Muscle layer of duodenum (tissue), 2 donors: ENCODE data around the gene GPRC5A.

Source experiments
- H3K27ac ChIP-seq: one replicate; pipeline ENCODE4 v1.7.0; 2013; ENCODE audit warnings: mild to moderate bottlenecking, low read length
- H3K27me3 ChIP-seq: one replicate; pipeline ENCODE4 v1.7.0; 2013; ENCODE audit warnings: low read depth, mild to moderate bottlenecking, control low read depth, low read length
- H3K36me3 ChIP-seq, 2 donors: one replicate each; pipeline ENCODE4 v1.7.0; 2013; ENCODE audit warnings: low read length in 2 of 2, control low read depth in 1 of 2, mild to moderate bottlenecking in 1 of 2; ENCODE audit not compliant: insufficient read depth in 2 of 2, control insufficient read depth in 1 of 2
- H3K4me1 ChIP-seq, 2 donors: one replicate each; pipeline ENCODE4 v1.7.0; 2013; ENCODE audit warnings: low read length in 2 of 2, mild to moderate bottlenecking in 2 of 2, control low read depth in 1 of 2, moderate library complexity in 1 of 2; ENCODE audit not compliant: insufficient read depth in 2 of 2, control insufficient read depth in 1 of 2
- H3K4me3 ChIP-seq, 2 donors: one replicate each; pipeline ENCODE4 v1.7.0; 2013; ENCODE audit warnings: low read length in 2 of 2, low read depth in 1 of 2, mild to moderate bottlenecking in 1 of 2
- H3K9me3 ChIP-seq, 2 donors: one replicate each; pipeline ENCODE4 v1.7.0; 2013; ENCODE audit warnings: low read length in 2 of 2, control low read depth in 1 of 2, mild to moderate bottlenecking in 1 of 2; ENCODE audit not compliant: control insufficient read depth in 1 of 2
- donor health status: healthy.

Gene GPRC5A

DNA sequence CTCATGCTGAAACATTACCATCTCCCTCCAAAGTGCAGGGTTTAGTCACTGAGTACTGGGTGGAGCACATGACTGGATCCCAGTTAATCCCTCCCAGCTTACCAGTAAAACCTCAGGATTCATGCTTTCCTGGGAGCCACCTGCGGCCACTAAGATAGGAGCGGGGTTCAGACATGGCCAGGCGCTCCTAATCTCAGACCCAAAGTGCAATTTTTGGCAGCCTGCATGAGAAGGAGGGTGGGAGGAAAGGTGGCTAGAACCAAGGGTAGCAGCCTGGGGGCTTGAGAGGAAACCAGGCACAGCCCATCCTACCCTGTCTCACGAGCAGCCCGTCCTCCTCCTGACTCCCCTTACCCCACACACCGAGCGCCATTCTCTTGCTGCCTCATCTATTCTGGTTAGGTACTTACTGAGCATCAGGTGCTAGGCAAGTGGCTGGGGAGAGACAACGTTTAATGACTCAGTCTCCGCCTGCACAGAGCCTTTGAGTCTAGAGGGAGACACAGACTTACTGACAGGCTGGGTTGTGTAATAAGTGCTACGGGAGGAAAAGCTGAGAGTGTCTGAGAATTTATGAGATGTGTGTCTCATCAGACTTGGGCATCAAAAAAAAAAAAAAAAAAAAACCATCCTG lies 9.9 kb downstream of the GPRC5A start:
- H3K36me3 ChIP-seq: peaks cover 0 to 19% of the 10 kb centered on the region in 2 donors
- no peaks in the 10 kb centered on the region for H3K27me3 ChIP-seq
- peaks cover 0 to 7% of the 10 kb centered on the region in 2 donors for H3K4me1 ChIP-seq
- H3K9me3 ChIP-seq: no peaks in the 10 kb centered on the region
- H3K4me3 ChIP-seq: no peak overlapping the region
- peak overlapping the region; percentile 57 for H3K27ac ChIP-seq

DNA sequence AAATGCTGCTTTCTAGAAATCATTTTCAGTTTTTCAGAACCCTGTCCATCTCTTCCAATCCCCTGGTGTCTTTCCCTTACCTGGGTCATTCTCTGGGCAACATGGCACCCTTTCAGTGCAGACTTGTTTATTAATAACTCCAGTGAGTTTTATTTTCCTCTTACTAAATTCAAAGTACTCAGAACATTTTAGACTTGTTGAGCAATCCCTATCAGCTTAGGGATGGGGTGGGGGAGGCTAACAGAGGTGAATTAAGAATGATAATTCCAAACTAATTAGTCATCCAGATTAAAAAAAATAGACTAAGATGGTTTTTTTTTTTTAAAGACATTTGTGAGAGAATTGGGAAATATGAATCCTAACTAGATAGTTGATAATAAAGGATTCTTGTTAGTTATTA lies 10.7 kb downstream of the GPRC5A start:
- Histone ChIP-seq H3K27me3 (no peaks in the 10 kb centered on the region), H3K27ac (peak overlapping the region; percentile 57), H3K4me3 (no peak overlapping the region), H3K9me3 (no peaks in the 10 kb centered on the region), H3K4me1 (peaks cover 0 to 7% of the 10 kb centered on the region in 2 donors), H3K36me3 (peaks cover 0 to 19% of the 10 kb centered on the region in 2 donors)

DNA sequence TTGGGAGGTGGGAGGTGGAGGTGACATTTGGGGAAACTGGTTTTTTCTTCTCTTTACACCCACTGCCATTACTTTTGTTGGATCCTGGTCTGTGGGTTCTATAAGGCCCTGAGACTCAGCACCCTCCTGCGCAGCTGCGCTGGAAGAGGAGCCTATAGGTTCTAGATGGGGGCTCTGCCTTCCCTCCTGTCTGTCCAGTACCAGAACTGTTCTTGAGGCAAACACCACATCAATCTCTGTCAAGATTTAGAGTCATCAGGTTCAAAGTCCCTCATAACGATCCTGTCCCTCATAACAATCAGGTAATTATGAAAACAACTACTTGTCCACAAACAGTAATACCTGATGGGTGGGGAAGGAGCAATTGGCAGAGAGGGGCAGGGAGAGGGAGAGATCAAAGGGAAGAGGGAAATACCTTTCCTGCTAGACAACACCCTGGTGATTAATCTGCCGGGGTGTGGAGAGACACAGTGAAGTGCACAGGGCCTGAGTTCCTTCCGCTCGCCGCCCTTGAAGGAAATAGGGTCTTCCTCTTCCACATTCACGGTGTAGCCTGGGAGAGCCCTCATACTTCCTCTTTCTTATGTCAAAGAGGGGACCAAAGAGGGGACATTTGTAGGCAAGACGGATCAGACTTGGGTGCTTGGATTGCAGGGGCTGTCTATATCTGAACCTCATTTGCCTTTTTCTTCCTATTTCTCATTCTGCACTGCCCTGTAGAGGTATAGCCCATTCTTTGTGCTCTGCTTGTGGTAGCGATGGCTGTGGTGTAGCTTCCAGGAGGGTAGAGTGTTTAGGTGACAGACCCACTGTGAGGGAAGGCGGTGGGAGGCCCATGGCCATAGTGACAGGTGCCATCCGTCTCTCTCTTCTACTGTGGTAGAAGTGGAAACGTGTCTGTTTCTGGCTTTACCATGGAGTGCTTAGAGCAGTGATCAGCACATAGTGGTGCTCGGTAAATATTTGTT lies 12.6 kb downstream of the GPRC5A start:
- Histone ChIP-seq H3K27me3 (no peaks in the 10 kb centered on the region), H3K36me3 (peaks cover 0 to 19% of the 10 kb centered on the region in 2 donors), H3K27ac (peak overlapping the region; percentile 13), H3K4me1 (peaks cover 0 to 8% of the 10 kb centered on the region in 2 donors), H3K4me3 (no peak overlapping the region), H3K9me3 (no peaks in the 10 kb centered on the region)

DNA sequence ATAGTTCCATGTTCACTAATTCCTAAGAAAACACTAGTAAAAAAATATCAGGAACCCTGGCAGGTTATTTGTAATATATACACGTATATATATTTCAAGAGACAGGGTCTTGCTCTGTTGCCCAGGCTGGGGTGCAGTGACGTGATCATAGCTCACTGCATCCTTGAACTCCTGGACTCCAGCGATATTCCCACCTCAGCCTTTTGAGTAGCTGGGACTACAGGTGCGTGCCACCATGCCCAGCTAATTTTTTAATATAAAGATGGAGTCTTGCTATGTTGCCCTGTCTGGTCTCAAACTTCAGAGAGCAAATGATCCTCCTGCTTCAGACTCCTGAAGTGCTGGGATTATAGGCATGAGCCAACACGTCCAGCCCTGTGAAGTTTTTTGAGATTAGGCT lies 16.2 kb downstream of the GPRC5A start:
- Histone ChIP-seq H3K27me3 (no peaks in the 10 kb centered on the region), H3K27ac (no peak overlapping the region), H3K36me3 (no peaks in the 10 kb centered on the region), H3K4me3 (no peak overlapping the region), H3K9me3 (no peaks in the 10 kb centered on the region), H3K4me1 (peaks cover 6 to 7% of the 10 kb centered on the region in 2 donors)

GRCh38 chr12:12908252-12908651 lies 16.9 kb downstream of the GPRC5A start:
- Histone ChIP-seq H3K36me3 (no peaks in the 10 kb centered on the region), H3K9me3 (no peaks in the 10 kb centered on the region), H3K4me1 (peaks cover 6 to 7% of the 10 kb centered on the region in 2 donors), H3K4me3 (no peak overlapping the region), H3K27me3 (no peaks in the 10 kb centered on the region), H3K27ac (no peak overlapping the region)

DNA sequence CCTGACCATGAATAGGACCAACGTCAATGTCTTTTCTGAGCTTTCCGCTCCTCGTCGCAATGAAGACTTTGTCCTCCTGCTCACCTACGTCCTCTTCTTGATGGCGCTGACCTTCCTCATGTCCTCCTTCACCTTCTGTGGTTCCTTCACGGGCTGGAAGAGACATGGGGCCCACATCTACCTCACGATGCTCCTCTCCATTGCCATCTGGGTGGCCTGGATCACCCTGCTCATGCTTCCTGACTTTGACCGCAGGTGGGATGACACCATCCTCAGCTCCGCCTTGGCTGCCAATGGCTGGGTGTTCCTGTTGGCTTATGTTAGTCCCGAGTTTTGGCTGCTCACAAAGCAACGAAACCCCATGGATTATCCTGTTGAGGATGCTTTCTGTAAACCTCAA lies 17.3 kb downstream of the GPRC5A start:
- H3K4me3 ChIP-seq: no peak overlapping the region
- H3K27ac ChIP-seq: no peak overlapping the region
- peaks cover 6 to 7% of the 10 kb centered on the region in 2 donors for H3K4me1 ChIP-seq
- no peaks in the 10 kb centered on the region for H3K27me3 ChIP-seq
- H3K9me3 ChIP-seq: no peaks in the 10 kb centered on the region
- H3K36me3 ChIP-seq: no peaks in the 10 kb centered on the region

GRCh38 chr12:12909228-12909994 lies 18.0 kb downstream of the GPRC5A start:
- Histone ChIP-seq H3K36me3 (no peaks in the 10 kb centered on the region), H3K9me3 (no peaks in the 10 kb centered on the region), H3K27ac (no peak overlapping the region), H3K4me3 (no peak overlapping the region), H3K27me3 (no peaks in the 10 kb centered on the region), H3K4me1 (peaks cover 6 to 7% of the 10 kb centered on the region in 2 donors)

- no peaks in the 10 kb centered on the region for H3K9me3 ChIP-seq
- peak overlapping the region; percentile 61 for H3K27ac ChIP-seq
- H3K4me1 ChIP-seq: peaks cover 6 to 7% of the 10 kb centered on the region in 2 donors
- no peaks in the 10 kb centered on the region for H3K36me3 ChIP-seq
- H3K27me3 ChIP-seq: no peaks in the 10 kb centered on the region
- no peak overlapping the region for H3K4me3 ChIP-seq
Observed at GRCh38 chr12:12909995-12910420, 18.6 kb downstream of the GPRC5A start.

DNA sequence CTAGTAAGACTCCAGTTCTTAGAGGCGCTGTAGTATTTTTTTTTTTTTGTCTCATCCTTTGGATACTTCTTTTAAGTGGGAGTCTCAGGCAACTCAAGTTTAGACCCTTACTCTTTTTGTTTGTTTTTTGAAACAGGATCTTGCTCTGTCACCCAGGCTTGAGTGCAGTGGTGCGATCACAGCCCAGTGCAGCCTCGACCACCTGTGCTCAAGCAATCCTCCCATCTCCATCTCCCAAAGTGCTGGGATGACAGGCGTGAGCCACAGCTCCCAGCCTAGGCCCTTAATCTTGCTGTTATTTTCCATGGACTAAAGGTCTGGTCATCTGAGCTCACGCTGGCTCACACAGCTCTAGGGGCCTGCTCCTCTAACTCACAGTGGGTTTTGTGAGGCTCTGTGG lies 21.3 kb downstream of the GPRC5A start:
- H3K27ac ChIP-seq: no peak overlapping the region
- H3K4me1 ChIP-seq: peaks cover 7 to 15% of the 10 kb centered on the region in 2 donors
- H3K9me3 ChIP-seq: no peaks in the 10 kb centered on the region
- H3K4me3 ChIP-seq: no peak overlapping the region
- no peaks in the 10 kb centered on the region for H3K36me3 ChIP-seq
- no peaks in the 10 kb centered on the region for H3K27me3 ChIP-seq

DNA sequence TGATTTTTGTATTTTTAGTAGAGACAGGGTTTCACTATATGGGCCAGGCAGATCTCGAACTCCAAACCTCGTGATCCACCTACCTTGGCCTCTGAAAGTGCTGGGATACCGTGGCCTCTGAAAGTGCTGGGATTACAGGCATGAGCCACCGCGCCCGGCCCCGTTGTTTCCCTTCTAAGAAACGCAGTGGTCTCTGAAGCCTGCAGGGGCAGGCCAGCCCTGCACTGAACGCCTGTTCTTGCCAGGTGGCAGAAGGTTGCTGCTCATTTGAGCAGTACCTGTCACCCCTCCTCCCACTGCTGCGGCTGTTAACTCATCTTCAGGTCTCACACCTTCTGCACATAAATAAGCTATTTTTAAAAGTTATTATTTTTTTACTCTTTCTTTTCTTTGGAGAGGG lies 24.3 kb downstream of the GPRC5A start:
- Histone ChIP-seq H3K4me3 (no peak overlapping the region), H3K9me3 (no peaks in the 10 kb centered on the region), H3K27ac (no peak overlapping the region), H3K27me3 (no peaks in the 10 kb centered on the region), H3K36me3 (no peaks in the 10 kb centered on the region), H3K4me1 (peaks cover 0 to 9% of the 10 kb centered on the region in 2 donors)
